K562 (cell line): ENCODE results near the gene C1QA. TPM values are rescaled to one million over a fixed set of nuclear protein-coding genes. Genes with fewer than 3 reads are reported as not detected.
A peak's percentile ranks its signal among the peaks of the same experiment; 100 is the strongest.

Experiments
- COPS2 ChIP-seq: fragments of 450-650 bp; conservative IDR thresholded peaks from 2 replicates; pipeline ENCODE4 v1.6.1; 2016; ENCODE audit warnings: mild to moderate bottlenecking, moderate library complexity
- E2F5 ChIP-seq: sonication (generic); formaldehyde crosslinking; IDR thresholded peaks from 2 replicates; pipeline ENCODE4 v1.8.0; 2022; ENCODE audit warnings: mild to moderate bottlenecking, missing genetic modification reagents
- ESRRB ChIP-seq: fragments of 250-450 bp; sonication (Bioruptor Pico); IDR thresholded peaks from 2 replicates; pipeline ENCODE4 v1.5.0; 2020; ENCODE audit warnings: mild to moderate bottlenecking, moderate library complexity, borderline replicate concordance
- EZH2 ChIP-seq: IDR thresholded peaks from 2 replicates; pipeline ENCODE4 v1.6.1; 2012; ENCODE audit warnings: low read depth, mild to moderate bottlenecking, inconsistent platforms, low read length, borderline replicate concordance
- HDAC2 ChIP-seq: fragments of 450-650 bp; IDR thresholded peaks from 2 replicates; pipeline ENCODE4 v1.6.1; 2016; ENCODE audit warnings: mild to moderate bottlenecking
- ID3 ChIP-seq, 2 experiments: fragments of 250-450 bp in 1 of 2; fragments of 450-650 bp in 1 of 2; sonication (Bioruptor Pico) in 1 of 2; IDR thresholded peaks; 2 replicates each; pipeline versions ENCODE4 v1.6.1 to v1.8.0; 2016 to 2021; ENCODE audit warnings: mild to moderate bottlenecking in 2 of 2, moderate library complexity in 2 of 2, missing compliant biosample characterization in 1 of 2, missing genetic modification characterization in 1 of 2
- KAT2B ChIP-seq: IDR thresholded peaks from one replicate; pipeline ENCODE4 v1.6.1; 2012; ENCODE audit warnings: low read depth, mild to moderate bottlenecking, control low read depth, inconsistent platforms, low read length, moderate library complexity
- KDM4B ChIP-seq, 2 experiments: fragments of 450-650 bp in 1 of 2; sonication (generic) in 1 of 2; IDR thresholded peaks; 2 replicates each; pipeline ENCODE4 v1.6.1; 2016 to 2017; ENCODE audit warnings: borderline replicate concordance in 2 of 2, antibody characterized with exemption in 1 of 2, low read depth in 1 of 2, mild to moderate bottlenecking in 1 of 2
- KLF16 ChIP-seq: IDR thresholded peaks from 2 replicates; pipeline ENCODE4 v1.6.1; 2016; ENCODE audit warnings: antibody characterized with exemption
- PHTF2 ChIP-seq: fragments of 250-450 bp; sonication (Bioruptor Pico); IDR thresholded peaks from 2 replicates; pipeline ENCODE4 v1.5.0; 2021; ENCODE audit warnings: mild to moderate bottlenecking
- POLR2B ChIP-seq: fragments of 450-650 bp; IDR thresholded peaks from 2 replicates; pipeline ENCODE4 v1.6.1; 2018; ENCODE audit warnings: low read depth; ENCODE audit not compliant: partially characterized antibody
- PRDM10 ChIP-seq: fragments of 450-650 bp; IDR thresholded peaks from 2 replicates; pipeline ENCODE4 v1.6.1; 2018; ENCODE audit not compliant: partially characterized antibody
- PURB ChIP-seq: sonication (generic); formaldehyde crosslinking; IDR thresholded peaks from 2 replicates; pipeline ENCODE4 v1.9.0; 2021; ENCODE audit warnings: low read depth, mild to moderate bottlenecking, missing genetic modification reagents
- RBBP5 ChIP-seq: fragments of 200-600 bp; sonication (generic); IDR thresholded peaks from 2 replicates; pipeline ENCODE4 v1.6.1; 2012; ENCODE audit warnings: borderline replicate concordance, mild to moderate bottlenecking, low read length, control low read depth, inconsistent platforms; ENCODE audit not compliant: insufficient read depth, poor library complexity, severe bottlenecking
- SP1 ChIP-seq: sonication (generic); formaldehyde crosslinking; IDR thresholded peaks from 2 replicates; pipeline ENCODE4 v1.8.1; 2022; ENCODE audit warnings: mild to moderate bottlenecking, missing genetic modification reagents
- SREBF1 ChIP-seq: fragments of 150-350 bp; IDR thresholded peaks from 2 replicates; pipeline ENCODE4 v1.6.1; 2014; ENCODE audit warnings: antibody characterized with exemption, low read depth, low read length, borderline replicate concordance
- TSC22D4 ChIP-seq: fragments of 450-650 bp; IDR thresholded peaks from 2 replicates; pipeline ENCODE4 v1.6.1; 2016; ENCODE audit warnings: missing genetic modification characterization, missing biosample characterization, control low read depth
- U2AF1 ChIP-seq: fragments of 200-400 bp; formaldehyde crosslinking; optimal IDR thresholded peaks from 2 replicates; pipeline ENCODE3; 2017; ENCODE audit warnings: mild to moderate bottlenecking, low read depth, low read length, moderate library complexity
- ZNF143 ChIP-seq: sonication (generic); formaldehyde crosslinking; IDR thresholded peaks from 2 replicates; pipeline ENCODE4 v1.9.0; 2022; ENCODE audit warnings: mild to moderate bottlenecking, missing genetic modification reagents
- ZNF3 ChIP-seq: fragments of 250-450 bp; sonication (Bioruptor Pico); IDR thresholded peaks from 2 replicates; pipeline ENCODE4 v1.5.0; 2021; ENCODE audit warnings: mild to moderate bottlenecking, moderate library complexity
- polyA plus RNA-seq, 8 experiments: library from polyadenylated mRNA; depleted of rRNA in 4 of 8; stranded (reverse) in 5 of 8; unstranded in 3 of 8; fragments of >200 nt; fragmentation: Nextera tagmentation in 2 of 8; fragmentation: Illumina TruSeq in 1 of 8; extraction: Ambion mirVana in 2 of 8; extraction: Trizol in 1 of 8; gene quantifications; 2 replicates each; pipeline versions ENCODE4 v1.2.1 to v1.2.3, GENCODE V29; 2011 to 2014; ENCODE audit warnings: inconsistent platforms in 1 of 8, missing spikeins in 1 of 8
- total RNA-seq, 7 experiments: library from RNA; depleted of rRNA in 6 of 7; stranded (reverse); fragments of >200 nt in 6 of 7; fragmentation: Illumina TruSeq in 2 of 7; extraction: Trizol in 2 of 7; gene quantifications; 2 replicates each; pipeline versions ENCODE4 v1.2.1 to v1.2.3, GENCODE V29; 2011 to 2021; ENCODE audit warnings: low replicate concordance in 1 of 7

Gene C1QA
- total and polyA plus RNA-seq, 9 of the 15 experiments (the other 6 are each of a cell fraction or from before 2014, with no cell fraction given) = 0.71 TPM; not detected in 8

- TF ChIP-seq ZNF143 (no peak), KAT2B (no peak), ZNF3 (CRISPR knock-in tag) (no peak), SP1 (peak; percentile 96), ID3 (CRISPR knock-in tag; IDR thresholded peaks at IDR 0.05) (no peak), ID3 (tag; IDR thresholded peaks at IDR 0.05) (no peak), KDM4B (IDR thresholded peaks at IDR 0.05; ENCODE audit: borderline replicate concordance in 2 of 2, low read depth in 1 of 2) (no peak), SREBF1 (no peak), POLR2B (no peak), COPS2 (no peak), TSC22D4 (tag) (no peak), RBBP5 (no peak), PURB (CRISPR knock-in tag) (no peak), HDAC2 (no peak), PHTF2 (no peak), U2AF1 (no peak), PRDM10 (no peak), KLF16 (peak; percentile 55; the same call in 1 of the 2 replicates), EZH2 (no peak), E2F5 (no peak), ESRRB (CRISPR knock-in tag) (no peak)
These were observed 5.6 kb downstream of the C1QA start (continued) for GRCh38 chr1:22641906-22642636.
